ENCODE measurements around the gene ETS1. TPM values are rescaled to one million over a fixed set of nuclear protein-coding genes. Genes with fewer than 3 reads are reported as not detected.

ETS1 gene
- total RNA-seq, 1 donor from 2014 or later, result 115 TPM

- Mint-ChIP-seq H3K36me3 (ENCODE audit: low read depth) (no peaks in the 10 kb centered on the region), H3K4me1 (ENCODE audit: low read depth) (peaks cover 42% of the 10 kb centered on the region), H3K27me3 (ENCODE audit: low read depth) (no peaks in the 10 kb centered on the region), H3K27ac (ENCODE audit: unreplicated experiment) (no peak overlapping the region), H3K4me3 (ENCODE audit: unreplicated experiment) (no peak overlapping the region), H3K9me3 (ENCODE audit: low read depth) (no peaks in the 10 kb centered on the region)
- TF ChIP-seq CTCF (IDR thresholded peaks at IDR 0.05), result no peak
- DNase-seq (ENCODE audit: low spot score), result no peak
These were observed 38.4 kb upstream of the ETS1 start for GRCh38 chr11:128625746-128626145.

GRCh38 chr11:128625326-128625725 lies 38.0 kb upstream of the ETS1 start:
- H3K27me3 Mint-ChIP-seq (ENCODE audit: low read depth), result no peaks in the 10 kb centered on the region
- DNase-seq (ENCODE audit: low spot score), result no peak
- no peak overlapping the region for H3K4me3 Mint-ChIP-seq (ENCODE audit: unreplicated experiment)
- no peaks in the 10 kb centered on the region for H3K9me3 Mint-ChIP-seq (ENCODE audit: low read depth)
- no peak overlapping the region for H3K27ac Mint-ChIP-seq (ENCODE audit: unreplicated experiment)
- no peaks in the 10 kb centered on the region for H3K36me3 Mint-ChIP-seq (ENCODE audit: low read depth)
- TF ChIP-seq CTCF (IDR thresholded peaks at IDR 0.05), result no peak
- H3K4me1 Mint-ChIP-seq (ENCODE audit: low read depth), result peaks cover 42% of the 10 kb centered on the region

GRCh38 chr11:128624269-128625175 lies 37.2 kb upstream of the ETS1 start:
- H3K9me3 Mint-ChIP-seq (ENCODE audit: low read depth), result no peaks in the 10 kb centered on the region
- H3K4me3 Mint-ChIP-seq (ENCODE audit: unreplicated experiment), result no peak overlapping the region
- no peaks in the 10 kb centered on the region for H3K27me3 Mint-ChIP-seq (ENCODE audit: low read depth)
- H3K27ac Mint-ChIP-seq (ENCODE audit: unreplicated experiment), result no peak overlapping the region
- no peak for DNase-seq (ENCODE audit: low spot score)
- H3K4me1 Mint-ChIP-seq (ENCODE audit: low read depth), result peaks cover 37% of the 10 kb centered on the region
- no peaks in the 10 kb centered on the region for H3K36me3 Mint-ChIP-seq (ENCODE audit: low read depth)
- no peak for TF ChIP-seq CTCF (IDR thresholded peaks at IDR 0.05)

GRCh38 chr11:128623091-128623490 lies 35.7 kb upstream of the ETS1 start:
- TF ChIP-seq CTCF (IDR thresholded peaks at IDR 0.05), result no peak
- no peak for DNase-seq (ENCODE audit: low spot score)
- Mint-ChIP-seq H3K4me3 (ENCODE audit: unreplicated experiment) (no peak overlapping the region), H3K36me3 (ENCODE audit: low read depth) (no peaks in the 10 kb centered on the region), H3K4me1 (ENCODE audit: low read depth) (peaks cover 34% of the 10 kb centered on the region), H3K27ac (ENCODE audit: unreplicated experiment) (no peak overlapping the region), H3K9me3 (ENCODE audit: low read depth) (no peaks in the 10 kb centered on the region), H3K27me3 (ENCODE audit: low read depth) (no peaks in the 10 kb centered on the region)

- Mint-ChIP-seq H3K27me3 (ENCODE audit: low read depth) (no peaks in the 10 kb centered on the region), H3K36me3 (ENCODE audit: low read depth) (no peaks in the 10 kb centered on the region), H3K4me3 (ENCODE audit: unreplicated experiment) (peak overlapping the region; percentile 46), H3K9me3 (ENCODE audit: low read depth) (no peaks in the 10 kb centered on the region), H3K27ac (ENCODE audit: unreplicated experiment) (peak overlapping the region; percentile 92), H3K4me1 (ENCODE audit: low read depth) (peaks cover 34% of the 10 kb centered on the region)
- TF ChIP-seq CTCF (IDR thresholded peaks at IDR 0.05), result no peak
- no peak for DNase-seq (ENCODE audit: low spot score)
These were observed 34.5 kb upstream of the ETS1 start for GRCh38 chr11:128621601-128622501.
